RKO (cell line): ENCODE measurements around the gene PELI2.

Source experiments
- DNase-seq: peaks from one replicate; pipeline ENCODE4 v3.0.0-alpha.2; 2016; ENCODE audit warnings: low spot score

Gene PELI2

GRCh38 chr14:56117765-56118610 lies at the start of gene PELI2:
PELI2 (plus strand) TSS chr14:56118411; CDS start chr14:56118661, 250 bp downstream.
- peak; percentile 62 for DNase-seq

- no peak for DNase-seq
Observed at GRCh38 chr14:56073799-56074198, 44.4 kb upstream of the PELI2 start.

- no peak for DNase-seq
Observed at GRCh38 chr14:56075301-56075700, 42.9 kb upstream of the PELI2 start.

- DNase-seq, result no peak
Observed at GRCh38 chr14:56081139-56081538, 37.1 kb upstream of the PELI2 start.

GRCh38 chr14:56082880-56083279 lies 35.3 kb upstream of the PELI2 start:
- no peak for DNase-seq

GRCh38 chr14:56085471-56085870 lies 32.7 kb upstream of the PELI2 start:
- DNase-seq, result peak; percentile 9

- DNase-seq, result no peak
Observed at GRCh38 chr14:56087671-56088471, 30.3 kb upstream of the PELI2 start.

- DNase-seq, result no peak
Observed at GRCh38 chr14:56088941-56089340, 29.3 kb upstream of the PELI2 start.

- DNase-seq, result no peak
Observed at GRCh38 chr14:56092763-56093162, 25.4 kb upstream of the PELI2 start.

GRCh38 chr14:56094076-56094475 lies 24.1 kb upstream of the PELI2 start:
- DNase-seq, result no peak

GRCh38 chr14:56098021-56098420 lies 20.2 kb upstream of the PELI2 start:
- no peak for DNase-seq

GRCh38 chr14:56099081-56099797 lies 19.0 kb upstream of the PELI2 start:
- no peak for DNase-seq

GRCh38 chr14:56100556-56100955 lies 17.7 kb upstream of the PELI2 start:
- DNase-seq, result no peak

- DNase-seq, result no peak
Observed at GRCh38 chr14:56102941-56103340, 15.3 kb upstream of the PELI2 start.

GRCh38 chr14:56107615-56108014 lies 10.6 kb upstream of the PELI2 start:
- DNase-seq, result no peak

GRCh38 chr14:56108057-56108456 lies 10.2 kb upstream of the PELI2 start:
- DNase-seq, result no peak

- DNase-seq, result no peak
Observed at GRCh38 chr14:56112781-56113180, 5.4 kb upstream of the PELI2 start.

GRCh38 chr14:56115334-56115870 lies 2.8 kb upstream of the PELI2 start:
- DNase-seq, result no peak

GRCh38 chr14:56115976-56116893 lies 2.0 kb upstream of the PELI2 start:
- no peak for DNase-seq

GRCh38 chr14:56118611-56119181 lies 485 bp downstream of the PELI2 start:
- DNase-seq, result peak; percentile 2
